ENCODE results near the gene AVPR2.

AVPR2 gene

DNA sequence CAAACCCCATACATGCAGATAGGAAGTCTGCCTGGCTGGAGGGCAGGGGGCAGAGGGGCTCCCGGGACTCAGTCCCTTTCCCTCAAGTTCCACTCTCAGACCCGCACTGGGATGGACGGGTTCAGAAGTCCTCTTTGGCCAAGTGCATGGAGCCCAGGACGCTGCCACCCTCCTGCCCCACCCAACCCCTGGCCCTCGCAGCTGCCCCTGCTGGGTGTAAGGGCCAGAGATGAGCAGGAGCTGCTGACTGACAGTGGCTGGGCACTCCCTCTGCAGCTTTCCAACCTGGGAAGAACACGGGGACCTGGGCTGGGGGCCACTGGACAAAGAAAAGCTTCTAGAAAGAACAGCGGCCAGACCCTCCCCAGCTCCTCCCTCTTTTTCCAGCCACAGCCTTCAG lies 21.9 kb upstream of the AVPR2 start:
- TF ChIP-seq, protein P1, sequence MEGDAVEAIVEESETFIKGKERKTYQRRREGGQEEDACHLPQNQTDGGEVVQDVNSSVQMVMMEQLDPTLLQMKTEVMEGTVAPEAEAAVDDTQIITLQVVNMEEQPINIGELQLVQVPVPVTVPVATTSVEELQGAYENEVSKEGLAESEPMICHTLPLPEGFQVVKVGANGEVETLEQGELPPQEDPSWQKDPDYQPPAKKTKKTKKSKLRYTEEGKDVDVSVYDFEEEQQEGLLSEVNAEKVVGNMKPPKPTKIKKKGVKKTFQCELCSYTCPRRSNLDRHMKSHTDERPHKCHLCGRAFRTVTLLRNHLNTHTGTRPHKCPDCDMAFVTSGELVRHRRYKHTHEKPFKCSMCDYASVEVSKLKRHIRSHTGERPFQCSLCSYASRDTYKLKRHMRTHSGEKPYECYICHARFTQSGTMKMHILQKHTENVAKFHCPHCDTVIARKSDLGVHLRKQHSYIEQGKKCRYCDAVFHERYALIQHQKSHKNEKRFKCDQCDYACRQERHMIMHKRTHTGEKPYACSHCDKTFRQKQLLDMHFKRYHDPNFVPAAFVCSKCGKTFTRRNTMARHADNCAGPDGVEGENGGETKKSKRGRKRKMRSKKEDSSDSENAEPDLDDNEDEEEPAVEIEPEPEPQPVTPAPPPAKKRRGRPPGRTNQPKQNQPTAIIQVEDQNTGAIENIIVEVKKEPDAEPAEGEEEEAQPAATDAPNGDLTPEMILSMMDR (conservative IDR thresholded peaks at IDR 0.05) = no peak

DNA sequence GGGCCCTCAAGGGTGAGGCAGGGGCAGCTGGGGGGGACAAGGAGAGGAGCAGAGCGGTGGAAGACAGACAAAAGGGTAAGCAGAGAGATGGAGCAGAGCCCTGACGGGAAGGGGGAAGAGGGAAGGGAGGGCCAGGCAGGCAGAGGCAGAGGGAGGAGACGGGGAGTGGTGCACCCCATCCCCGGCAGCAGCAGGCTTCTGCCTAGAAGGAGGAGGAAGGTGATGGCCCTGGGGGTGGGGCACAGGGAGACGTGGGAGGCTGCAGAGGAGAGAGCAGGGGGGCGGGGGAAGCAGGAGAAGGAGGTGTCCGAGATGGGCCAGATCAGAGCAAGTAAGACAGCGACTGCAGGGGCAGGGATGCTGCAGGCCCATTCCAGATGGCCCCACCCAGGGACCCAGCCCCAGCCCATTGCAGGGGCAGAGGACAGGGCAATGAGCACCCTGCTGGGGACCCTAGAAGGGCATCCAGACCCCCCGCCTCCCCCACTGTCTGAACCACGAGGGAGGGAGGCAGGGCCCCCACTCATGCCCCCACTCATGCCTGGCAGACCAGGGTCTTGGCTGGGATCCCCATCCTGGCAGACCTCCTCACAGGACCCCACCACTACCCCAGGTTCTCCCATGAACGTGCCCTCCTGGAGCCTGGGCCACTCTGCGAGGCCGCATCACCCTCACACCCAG lies 21.2 kb upstream of the AVPR2 start:
- TF ChIP-seq, protein P1 (conservative IDR thresholded peaks at IDR 0.05) = no peak
- H3K27ac ChIP-seq = no peak overlapping the region

More for the DNA sequence above, 21.9 kb upstream of the AVPR2 start:
- no peak overlapping the region for H3K27ac ChIP-seq

DNA sequence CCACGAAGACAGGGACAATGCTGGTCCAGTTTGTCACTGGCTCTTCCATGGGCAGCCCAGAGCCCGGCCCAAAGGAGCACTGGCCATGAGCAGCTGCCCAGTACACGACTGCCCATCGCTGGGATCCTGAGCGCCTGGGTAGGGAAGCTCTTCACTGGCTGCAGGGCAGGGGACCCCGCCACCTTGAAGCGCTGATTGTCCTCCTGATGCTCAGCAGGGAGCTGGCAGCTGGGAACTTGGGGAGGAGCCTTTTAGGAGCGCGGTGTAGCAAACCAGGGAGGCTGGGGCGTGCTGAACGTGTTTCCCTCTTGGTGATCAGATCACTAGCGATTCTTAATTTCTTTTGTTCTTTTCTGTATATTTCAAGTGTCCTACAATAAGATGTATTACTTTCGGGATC lies 20.3 kb upstream of the AVPR2 start:
- TF ChIP-seq, protein P1 (conservative IDR thresholded peaks at IDR 0.05) = no peak
- no peak overlapping the region for H3K27ac ChIP-seq

DNA sequence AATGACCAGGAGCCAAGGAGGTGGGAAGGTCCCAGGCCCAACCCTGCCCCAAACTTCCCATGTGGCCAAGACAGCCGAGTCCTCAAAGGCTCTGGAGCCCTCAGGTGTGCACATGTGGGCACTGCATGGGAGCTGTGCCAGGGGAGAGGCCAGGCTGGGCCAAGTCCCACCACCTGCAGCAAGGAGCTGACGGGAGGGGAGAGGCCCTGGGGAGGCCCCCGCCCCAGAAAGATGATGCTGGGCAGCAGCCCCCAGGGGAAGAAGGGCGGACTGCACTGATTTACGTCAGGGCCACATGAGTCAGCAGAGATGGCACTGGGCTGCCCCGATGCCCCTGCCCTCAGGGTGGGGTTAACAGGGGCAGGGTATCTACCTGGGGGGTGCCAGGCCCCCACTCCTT lies 19.9 kb upstream of the AVPR2 start:
- TF ChIP-seq, protein P1 (conservative IDR thresholded peaks at IDR 0.05) = peak; percentile 67
- no peak overlapping the region for H3K27ac ChIP-seq

DNA sequence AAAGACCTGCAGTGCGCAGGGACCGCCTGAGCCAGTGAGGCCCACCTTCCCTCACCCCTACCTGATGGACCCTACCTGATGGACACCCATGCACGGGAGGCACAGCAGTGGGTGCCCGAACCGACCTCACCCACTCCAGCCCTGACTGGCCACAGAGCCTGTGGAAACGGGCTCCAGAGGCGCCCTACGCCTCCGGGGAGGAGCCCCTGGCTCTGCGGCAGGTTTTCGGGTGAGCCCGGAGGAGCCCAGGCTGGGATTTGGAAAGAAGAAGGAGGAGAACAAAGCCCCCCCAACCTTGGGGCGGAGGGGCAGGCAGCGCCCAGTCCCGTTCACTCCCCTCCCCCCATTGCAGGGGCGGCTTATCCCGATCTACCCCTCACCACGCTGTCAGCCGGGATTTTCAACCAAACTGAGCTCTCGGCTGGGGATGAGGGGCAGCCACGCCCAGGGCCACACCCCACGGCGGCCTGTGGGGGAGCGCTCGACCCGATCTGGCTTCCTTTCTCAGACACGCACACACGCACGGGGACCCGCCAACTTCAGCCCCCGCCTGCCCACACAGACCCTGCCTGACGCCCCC lies 19.2 kb upstream of the AVPR2 start:
- H3K27ac ChIP-seq = no peak overlapping the region; the same call in 1 of the 2 replicates

DNA sequence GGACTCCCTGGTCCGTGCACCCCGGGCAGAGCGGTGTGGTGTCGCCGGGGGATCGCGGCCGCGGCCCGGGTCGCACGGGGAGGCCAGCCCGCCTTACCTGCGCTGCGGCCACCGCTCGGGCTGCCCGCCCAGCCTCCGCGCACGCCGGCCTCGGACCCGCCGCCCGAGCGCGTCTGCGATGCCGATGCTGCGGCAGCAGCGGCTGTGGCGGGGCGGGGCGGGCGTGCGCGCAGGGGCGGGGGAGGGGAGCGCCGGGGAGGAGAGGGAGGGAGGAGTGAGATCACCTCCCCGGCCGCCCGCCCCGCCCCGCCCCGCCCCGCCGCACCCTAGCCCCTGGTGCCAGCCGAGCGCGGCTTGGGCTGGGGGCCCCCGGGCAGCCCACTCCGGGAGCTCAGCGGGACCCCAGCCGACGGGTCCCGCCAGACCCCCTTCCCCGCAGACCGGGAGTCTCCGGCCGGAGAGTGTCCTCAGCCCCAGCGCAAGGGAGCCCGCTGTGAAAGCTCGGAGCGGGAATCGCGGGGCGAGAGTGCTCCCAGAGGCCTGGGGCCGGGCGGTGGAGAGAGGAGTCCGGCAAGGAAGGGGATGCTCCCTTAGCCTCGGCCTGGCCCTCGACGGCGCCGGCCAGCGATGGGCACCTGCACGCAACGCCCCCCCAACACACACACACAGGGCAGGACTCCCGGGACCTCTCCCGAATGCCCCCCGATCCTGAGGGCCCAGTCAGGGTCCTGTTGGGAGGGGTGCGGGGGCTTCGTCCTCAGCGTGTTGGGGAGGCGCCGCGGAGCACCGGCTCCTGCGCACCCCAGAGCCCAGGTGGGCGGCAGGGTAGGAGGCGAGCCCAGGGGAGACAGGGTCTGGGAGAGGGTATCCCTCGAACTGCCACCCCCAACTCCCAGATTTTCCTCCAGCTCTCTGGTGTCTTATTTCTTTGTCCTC lies 18.2 kb upstream of the AVPR2 start, which contains the start of gene L1CAM:
L1CAM (minus strand) TSS at position 206 of the 936 bp plus-strand sequence. CDS start 10,337 bp downstream, outside the sequence.
- TF ChIP-seq, protein P1 (conservative IDR thresholded peaks at IDR 0.05) = no peak
- H3K27ac ChIP-seq = no peak within 1 kb of the TSS; the same call in 1 of the 2 replicates

More for the DNA sequence above, 19.2 kb upstream of the AVPR2 start:
- TF ChIP-seq, protein P1 (conservative IDR thresholded peaks at IDR 0.05) = no peak

DNA sequence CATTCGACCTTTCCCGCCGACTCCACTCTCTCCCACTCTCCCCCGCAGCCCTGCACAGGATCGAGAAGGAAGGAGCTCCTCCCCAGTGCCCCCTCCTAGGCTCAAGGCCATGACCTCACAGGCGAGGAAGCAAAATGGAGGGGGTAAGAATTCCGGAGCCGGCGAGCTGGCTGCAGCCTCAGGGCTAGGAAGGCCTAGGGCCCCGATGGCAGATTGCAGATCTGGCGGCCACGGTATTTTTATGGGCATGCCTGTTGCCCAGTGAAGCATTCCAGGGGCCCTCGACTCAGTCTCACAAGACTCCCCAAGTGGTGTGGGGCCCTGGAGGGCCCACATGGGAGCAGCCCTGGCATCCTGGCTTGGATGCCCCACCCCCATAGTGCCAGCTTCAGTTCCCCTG lies 17.6 kb upstream of the AVPR2 start:
- H3K27ac ChIP-seq = no peak overlapping the region
- TF ChIP-seq, protein P1 (conservative IDR thresholded peaks at IDR 0.05) = no peak

Data from VCaP (cell line).